HG02588 (cell line): ENCODE results near the gene ZP1.
"Not testable (repeated sequence)": the region's sequence is repeated elsewhere in the genome, so short reads cannot be mapped to it uniquely, and the experiment has no call there.

ENCODE experiments used
- ATAC-seq: cut with Tn5 transposase; IDR thresholded peaks from one replicate; pipeline ENCODE4 v1.9.1; 2021; ENCODE audit warnings: mild to moderate bottlenecking, moderate library complexity; ENCODE audit not compliant: unreplicated experiment

The ZP1 gene

GRCh38 chr11:60906132-60906972 lies 39.0 kb downstream of the ZP1 start, which contains the start of gene PRPF19:
Gene PRPF19, minus strand, starts transcription at chr11:60906585. Its CDS starts 203 bp downstream, at chr11:60906382.
- peak; percentile 70 for ATAC-seq

- ATAC-seq: no peak
Measured at GRCh38 chr11:60908803-60909202, 41.5 kb downstream of the ZP1 start.

- ATAC-seq: not testable (repeated sequence)
Measured at GRCh38 chr11:60909680-60910280, 42.4 kb downstream of the ZP1 start.

- peak; percentile 34 for ATAC-seq
Measured at GRCh38 chr11:60910281-60910687, 42.9 kb downstream of the ZP1 start.

- ATAC-seq: no peak
Measured at GRCh38 chr11:60910711-60911380, 43.5 kb downstream of the ZP1 start.

- no peak for ATAC-seq
Measured at GRCh38 chr11:60912223-60912850, 45.0 kb downstream of the ZP1 start.

- ATAC-seq: no peak
Measured at GRCh38 chr11:60912851-60913528, 45.6 kb downstream of the ZP1 start.

GRCh38 chr11:60913793-60914632 lies 46.7 kb downstream of the ZP1 start, which contains the start of gene TMEM109:
Gene TMEM109, plus strand, starts transcription at chr11:60914158. Its CDS starts 5,536 bp downstream, at chr11:60919694.
- ATAC-seq: peak; percentile 43

GRCh38 chr11:60914633-60915247 lies 47.4 kb downstream of the ZP1 start:
- peak; percentile 1 for ATAC-seq

GRCh38 chr11:60915248-60915914 lies 48.0 kb downstream of the ZP1 start:
- ATAC-seq: peak; percentile 44

- ATAC-seq: no peak
Measured at GRCh38 chr11:60916669-60917206, 49.4 kb downstream of the ZP1 start.

- no peak for ATAC-seq
Measured at GRCh38 chr11:60917267-60917666, 49.9 kb downstream of the ZP1 start.

GRCh38 chr11:60918251-60918938 lies 51.1 kb downstream of the ZP1 start:
- ATAC-seq: no peak

- ATAC-seq: no peak
Measured at GRCh38 chr11:60918939-60919265, 51.6 kb downstream of the ZP1 start.

GRCh38 chr11:60919320-60919719 lies 52.0 kb downstream of the ZP1 start:
- ATAC-seq: no peak

GRCh38 chr11:60919956-60920355 lies 52.6 kb downstream of the ZP1 start:
- no peak for ATAC-seq

- ATAC-seq: no peak
Measured at GRCh38 chr11:60921259-60921658, 53.9 kb downstream of the ZP1 start.

- ATAC-seq: no peak
Measured at GRCh38 chr11:60921777-60922335, 54.5 kb downstream of the ZP1 start.
